ENCODE results near the gene CCN2.

CCN2 gene

GRCh38 chr6:131946404-131946991, 4.7 kb downstream of the CCN2 start:
- TF ChIP-seq, protein P1, sequence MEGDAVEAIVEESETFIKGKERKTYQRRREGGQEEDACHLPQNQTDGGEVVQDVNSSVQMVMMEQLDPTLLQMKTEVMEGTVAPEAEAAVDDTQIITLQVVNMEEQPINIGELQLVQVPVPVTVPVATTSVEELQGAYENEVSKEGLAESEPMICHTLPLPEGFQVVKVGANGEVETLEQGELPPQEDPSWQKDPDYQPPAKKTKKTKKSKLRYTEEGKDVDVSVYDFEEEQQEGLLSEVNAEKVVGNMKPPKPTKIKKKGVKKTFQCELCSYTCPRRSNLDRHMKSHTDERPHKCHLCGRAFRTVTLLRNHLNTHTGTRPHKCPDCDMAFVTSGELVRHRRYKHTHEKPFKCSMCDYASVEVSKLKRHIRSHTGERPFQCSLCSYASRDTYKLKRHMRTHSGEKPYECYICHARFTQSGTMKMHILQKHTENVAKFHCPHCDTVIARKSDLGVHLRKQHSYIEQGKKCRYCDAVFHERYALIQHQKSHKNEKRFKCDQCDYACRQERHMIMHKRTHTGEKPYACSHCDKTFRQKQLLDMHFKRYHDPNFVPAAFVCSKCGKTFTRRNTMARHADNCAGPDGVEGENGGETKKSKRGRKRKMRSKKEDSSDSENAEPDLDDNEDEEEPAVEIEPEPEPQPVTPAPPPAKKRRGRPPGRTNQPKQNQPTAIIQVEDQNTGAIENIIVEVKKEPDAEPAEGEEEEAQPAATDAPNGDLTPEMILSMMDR (IDR thresholded peaks at IDR 0.05; ENCODE audit: control insufficient read depth, insufficient read depth, low read depth, low read length, missing control alignments): no peak
- no peak overlapping the region; the same call in 1 of the 2 replicates for H3K4me3 ChIP-seq (ENCODE audit: control insufficient read depth, low read depth, low read length)
- no peak for DNase-seq (ENCODE audit: low read depth)

DNA sequence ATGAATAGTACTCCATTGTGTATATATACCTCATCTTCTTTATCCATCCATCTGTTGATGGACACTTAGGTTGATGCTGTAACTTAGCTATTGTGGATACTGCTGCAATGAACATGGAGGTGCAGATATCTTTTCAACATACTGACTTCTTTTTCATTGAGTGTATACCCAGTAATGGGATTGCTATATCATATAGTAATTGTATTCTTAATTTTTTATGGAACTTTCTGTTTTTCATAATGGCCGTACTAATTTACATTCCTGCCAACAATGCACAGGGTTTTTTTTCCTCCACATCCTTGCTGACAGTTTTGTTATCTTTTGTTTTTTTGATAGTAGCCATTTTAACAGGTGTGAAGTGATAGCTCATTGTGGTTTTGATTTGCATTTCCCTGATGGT, 5.2 kb downstream of the CCN2 start:
- H3K4me3 ChIP-seq (ENCODE audit: control insufficient read depth, low read depth, low read length): no peak overlapping the region
- DNase-seq (ENCODE audit: low read depth): no peak
- TF ChIP-seq, protein P1 (IDR thresholded peaks at IDR 0.05; ENCODE audit: control insufficient read depth, insufficient read depth, low read depth, low read length, missing control alignments): no peak

DNA sequence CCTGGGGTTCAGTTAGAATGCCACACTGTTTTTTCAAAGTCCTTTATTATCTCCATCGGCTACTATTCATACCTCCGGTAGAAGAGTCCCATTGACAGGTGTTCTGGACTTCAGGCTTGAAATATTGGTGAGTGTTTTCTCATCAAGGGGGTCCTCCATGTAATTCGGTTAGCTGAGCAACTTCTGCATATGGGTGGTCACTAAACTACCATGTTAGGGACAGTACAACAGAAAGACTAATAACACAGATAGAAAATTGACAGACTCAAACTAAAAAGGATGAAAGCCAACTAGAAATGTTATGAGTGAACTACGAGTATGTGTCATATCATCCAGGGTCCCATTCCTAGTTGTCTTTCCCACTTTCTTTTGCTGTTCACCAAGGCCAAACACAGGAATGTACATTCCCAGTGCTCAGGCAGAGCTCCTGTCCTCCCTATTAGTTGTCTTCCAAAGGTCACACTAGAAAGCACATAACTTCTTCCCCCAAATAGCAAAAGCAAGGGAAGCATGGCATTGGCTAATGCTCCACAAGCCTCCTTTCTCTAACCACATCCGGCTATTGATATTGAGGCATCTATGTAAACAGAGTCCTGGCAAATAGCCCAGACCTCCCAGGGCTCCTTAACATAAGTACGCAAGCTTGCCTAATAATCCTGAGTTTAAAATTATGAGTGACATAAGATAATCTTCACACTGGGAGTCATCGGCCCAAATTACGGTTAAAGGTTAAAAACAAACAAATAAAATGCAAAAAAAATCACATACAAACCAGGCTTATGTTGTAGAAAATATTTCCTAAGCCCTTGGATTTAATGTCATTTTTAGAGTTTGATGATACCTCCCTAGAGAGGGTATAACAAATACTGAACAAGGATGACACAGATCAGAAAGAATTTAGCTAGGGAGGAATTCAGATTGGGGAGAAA, 13.2 kb downstream of the CCN2 start:
- TF ChIP-seq, protein P1 (IDR thresholded peaks at IDR 0.05; ENCODE audit: control insufficient read depth, insufficient read depth, low read depth, low read length, missing control alignments): no peak
- no peak overlapping the region for H3K4me3 ChIP-seq (ENCODE audit: control insufficient read depth, low read depth, low read length)

GRCh38 chr6:131937226-131937625, 13.9 kb downstream of the CCN2 start:
- TF ChIP-seq, protein P1 (IDR thresholded peaks at IDR 0.05; ENCODE audit: control insufficient read depth, insufficient read depth, low read depth, low read length, missing control alignments): no peak
- no peak for DNase-seq (ENCODE audit: low read depth)
- no peak overlapping the region for H3K4me3 ChIP-seq (ENCODE audit: control insufficient read depth, low read depth, low read length)

More for the DNA sequence above, 13.2 kb downstream of the CCN2 start:
- DNase-seq (ENCODE audit: low read depth): no peak

DNA sequence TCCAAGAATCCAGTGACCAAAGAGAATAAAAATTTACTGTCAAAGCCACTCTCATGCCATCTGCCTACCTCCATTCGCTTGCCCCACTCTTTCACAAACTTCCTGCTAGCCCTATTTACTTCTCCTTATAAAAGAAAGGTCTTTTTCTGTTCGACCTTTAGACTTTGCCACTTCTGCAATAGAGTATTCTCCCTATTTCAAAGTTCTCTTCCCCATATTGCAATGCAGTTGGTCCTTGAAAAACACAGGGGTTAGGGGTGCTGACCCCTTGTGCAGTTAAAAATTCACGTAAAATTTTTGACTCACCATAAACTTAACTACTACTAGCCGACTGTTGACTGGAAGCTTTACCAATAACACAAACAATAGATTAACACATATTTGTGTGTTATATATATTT, 15.0 kb downstream of the CCN2 start:
- DNase-seq (ENCODE audit: low read depth): no peak
- H3K4me3 ChIP-seq (ENCODE audit: control insufficient read depth, low read depth, low read length): no peak overlapping the region
- TF ChIP-seq, protein P1 (IDR thresholded peaks at IDR 0.05; ENCODE audit: control insufficient read depth, insufficient read depth, low read depth, low read length, missing control alignments): no peak

- TF ChIP-seq, protein P1 (IDR thresholded peaks at IDR 0.05; ENCODE audit: control insufficient read depth, insufficient read depth, low read depth, low read length, missing control alignments): no peak
- no peak overlapping the region for H3K4me3 ChIP-seq (ENCODE audit: control insufficient read depth, low read depth, low read length)
- no peak for DNase-seq (ENCODE audit: low read depth)
These were observed 20.0 kb downstream of the CCN2 start for GRCh38 chr6:131931063-131931750.

Measured in AG09309 (cell line).